T-helper 1 cell treated with Interleukin-12 subunit alpha and Interleukin-12 subunit beta and Interleukin-4 antibody, amounts not matched to agents 30 μg/mL and 1 μg/mL, for 36 hours (primary cell): ENCODE measurements around the gene VSTM2B.
"Not testable (repeated sequence)": the region's sequence is repeated elsewhere in the genome, so short reads cannot be mapped to it uniquely, and the experiment has no call there.

ENCODE experiments used
- H3K27ac Mint-ChIP-seq: one replicate; pipeline ENCODE4 v1.8.0; 2021; ENCODE audit warnings: mild to moderate bottlenecking, mixed read lengths
- H3K27me3 Mint-ChIP-seq: one replicate; pipeline ENCODE4 v1.8.0; 2021; ENCODE audit warnings: low read depth, mixed read lengths
- H3K36me3 Mint-ChIP-seq: one replicate; pipeline ENCODE4 v1.8.0; 2021; ENCODE audit warnings: low read depth, mixed read lengths
- H3K4me1 Mint-ChIP-seq: one replicate; pipeline ENCODE4 v1.8.0; 2021; ENCODE audit warnings: low read depth, mixed read lengths
- H3K4me3 Mint-ChIP-seq: one replicate; pipeline ENCODE4 v1.8.0; 2021; ENCODE audit warnings: mild to moderate bottlenecking, moderate library complexity, mixed read lengths
- H3K9me3 Mint-ChIP-seq: one replicate; pipeline ENCODE4 v1.8.0; 2021; ENCODE audit warnings: mixed read lengths

VSTM2B gene

DNA sequence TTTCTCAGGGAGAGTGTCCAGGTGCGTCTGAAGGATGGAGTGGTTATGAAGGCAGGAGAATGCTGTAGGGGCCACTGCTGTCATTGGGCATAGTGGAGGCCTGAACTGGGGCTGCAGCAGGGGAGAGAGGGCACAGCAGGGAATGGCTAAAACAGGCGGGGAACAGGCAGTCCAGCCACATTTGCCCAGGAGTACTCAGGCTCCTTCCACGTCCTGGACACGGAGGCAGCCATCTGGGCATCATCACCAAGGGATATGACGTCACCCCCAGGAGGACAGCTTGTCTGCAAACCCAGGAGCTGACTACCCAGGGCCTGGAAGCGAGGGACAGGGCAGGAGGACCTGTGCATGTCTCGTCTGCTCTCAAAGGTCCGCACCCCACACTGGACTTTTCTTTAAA lies 22.2 kb downstream of the VSTM2B start:
- H3K4me3 Mint-ChIP-seq: no peak overlapping the region
- H3K27me3 Mint-ChIP-seq: peaks cover 6% of the 10 kb centered on the region
- no peak overlapping the region for H3K27ac Mint-ChIP-seq
- no peaks in the 10 kb centered on the region for H3K36me3 Mint-ChIP-seq
- no peaks in the 10 kb centered on the region for H3K4me1 Mint-ChIP-seq
- peaks cover under 1% of the 10 kb centered on the region for H3K9me3 Mint-ChIP-seq

DNA sequence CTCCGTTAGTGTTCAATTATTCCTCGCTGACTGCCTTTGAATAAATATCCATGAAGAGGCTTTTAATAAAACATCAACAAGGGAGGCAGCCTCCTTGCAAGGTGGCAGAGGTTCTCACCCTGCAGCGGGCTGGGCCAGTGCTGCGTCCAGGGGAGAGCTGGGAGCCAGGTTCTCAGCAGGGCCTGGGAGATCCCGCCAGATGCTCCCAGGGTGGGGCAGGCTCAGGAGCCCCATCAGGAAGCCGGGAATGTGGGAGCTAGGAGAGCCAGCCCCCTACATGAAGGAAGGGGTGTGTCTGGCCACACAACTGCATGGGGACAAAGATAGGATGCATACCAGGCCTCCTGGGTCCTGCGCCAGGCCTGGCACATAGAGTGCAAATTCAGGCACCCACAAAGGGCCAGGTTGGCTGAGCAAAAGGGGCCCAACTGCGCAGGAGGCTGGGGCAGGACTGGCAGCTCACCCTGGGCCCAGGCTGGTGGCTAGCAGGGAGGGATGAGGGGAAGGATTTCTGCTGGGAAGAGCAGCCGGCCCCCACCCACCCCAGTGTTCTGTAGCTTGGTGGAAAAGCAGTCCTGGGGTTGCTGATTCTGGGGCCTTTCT lies 22.8 kb downstream of the VSTM2B start:
- Mint-ChIP-seq H3K27ac (no peak overlapping the region), H3K4me3 (no peak overlapping the region), H3K27me3 (peaks cover 6% of the 10 kb centered on the region), H3K36me3 (no peaks in the 10 kb centered on the region), H3K4me1 (no peaks in the 10 kb centered on the region), H3K9me3 (peaks cover 6% of the 10 kb centered on the region)

DNA sequence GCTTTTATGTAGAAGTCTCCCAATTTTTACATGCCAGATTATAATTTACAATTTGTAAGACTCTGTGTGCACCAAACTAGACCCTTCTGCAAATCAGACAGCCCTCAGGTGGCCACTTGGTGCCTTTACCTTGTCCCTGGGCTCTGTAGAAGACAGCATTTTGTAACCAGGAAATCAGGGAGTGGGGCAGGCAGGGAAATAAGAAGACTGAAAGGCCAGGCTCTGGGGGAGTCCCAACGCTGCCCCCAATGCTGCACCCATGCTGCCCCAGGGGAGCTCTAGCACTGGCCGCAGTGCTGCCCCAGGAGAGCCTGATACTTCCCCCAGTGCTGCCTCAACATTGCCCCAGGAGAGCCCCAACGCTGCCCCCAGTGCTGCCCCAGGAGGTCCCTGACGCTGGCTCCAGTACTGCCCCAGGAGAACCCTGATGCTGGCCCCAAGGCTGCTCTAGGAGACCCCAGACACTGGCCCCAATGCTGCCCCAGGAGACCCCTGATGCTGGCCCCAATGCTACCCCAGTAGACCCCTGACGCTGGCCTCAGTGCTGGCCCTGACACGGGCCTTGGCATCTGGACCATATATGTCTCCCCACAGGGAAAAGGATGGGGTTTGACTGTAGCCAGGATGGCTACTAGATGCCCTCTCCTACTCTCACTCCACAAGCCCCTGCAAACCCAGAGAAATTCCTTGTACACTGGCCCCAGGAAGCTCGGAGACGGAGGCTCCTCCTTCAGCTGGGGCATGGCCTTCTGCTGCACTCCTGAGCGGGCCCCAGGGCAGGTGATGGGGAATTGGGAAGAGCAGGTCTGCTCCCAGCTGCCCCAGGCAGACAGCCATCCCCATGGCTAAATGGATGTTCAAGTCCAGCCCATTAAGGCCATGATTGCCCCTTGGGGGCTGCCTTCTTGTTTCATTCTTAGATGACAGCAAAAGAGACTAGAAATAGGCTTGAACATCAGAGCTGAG lies 23.6 kb downstream of the VSTM2B start:
- Mint-ChIP-seq H3K4me3 (no peak overlapping the region), H3K4me1 (no peaks in the 10 kb centered on the region), H3K36me3 (no peaks in the 10 kb centered on the region), H3K27ac (no peak overlapping the region), H3K27me3 (peaks cover 7% of the 10 kb centered on the region), H3K9me3 (peaks cover 12% of the 10 kb centered on the region)

DNA sequence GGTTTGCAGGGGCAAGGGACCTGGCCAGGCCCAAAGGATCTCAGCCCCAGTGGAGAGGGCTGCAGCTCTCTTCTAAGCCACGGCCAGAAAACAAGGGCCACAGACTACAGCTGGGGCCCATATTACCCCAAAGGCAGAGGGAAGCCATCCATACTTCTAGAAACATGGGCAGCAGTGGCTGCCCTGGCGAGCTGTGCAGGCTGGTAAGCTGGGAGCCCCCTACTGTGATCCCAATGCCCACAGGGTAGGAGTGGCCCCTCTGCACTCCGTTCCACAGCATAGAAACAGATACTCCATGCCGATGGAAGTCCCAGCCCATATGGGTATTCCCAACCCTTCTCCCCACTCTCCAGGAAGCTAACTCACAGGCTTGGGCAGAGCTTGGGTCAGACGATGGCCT lies 25.1 kb downstream of the VSTM2B start:
- no peak overlapping the region for H3K4me3 Mint-ChIP-seq
- H3K9me3 Mint-ChIP-seq: peaks cover 25% of the 10 kb centered on the region
- H3K4me1 Mint-ChIP-seq: no peaks in the 10 kb centered on the region
- no peak overlapping the region for H3K27ac Mint-ChIP-seq
- H3K36me3 Mint-ChIP-seq: no peaks in the 10 kb centered on the region
- peaks cover 21% of the 10 kb centered on the region for H3K27me3 Mint-ChIP-seq

DNA sequence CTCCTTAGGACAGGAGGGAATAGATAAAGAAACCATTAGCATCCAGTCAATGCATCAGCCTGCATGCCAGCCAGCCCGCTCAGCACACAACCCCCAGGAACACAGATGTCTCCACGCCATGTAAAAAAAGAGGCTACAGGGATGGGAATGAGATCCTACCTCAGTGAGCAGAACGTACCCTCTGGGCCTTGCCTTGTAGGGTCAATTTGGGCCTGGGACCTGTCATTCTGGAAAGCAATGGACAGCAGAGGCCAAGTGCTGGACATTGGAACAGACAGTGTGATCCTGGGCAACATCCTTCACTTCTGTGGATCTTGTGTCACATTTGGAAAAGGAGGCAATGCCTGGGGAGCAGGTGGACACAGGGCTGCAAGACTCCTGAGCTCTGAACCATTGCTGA lies 26.0 kb downstream of the VSTM2B start:
- H3K4me1 Mint-ChIP-seq: no peaks in the 10 kb centered on the region
- no peaks in the 10 kb centered on the region for H3K36me3 Mint-ChIP-seq
- H3K27ac Mint-ChIP-seq: no peak overlapping the region
- peaks cover 27% of the 10 kb centered on the region for H3K27me3 Mint-ChIP-seq
- H3K9me3 Mint-ChIP-seq: peaks cover 25% of the 10 kb centered on the region
- H3K4me3 Mint-ChIP-seq: no peak overlapping the region

DNA sequence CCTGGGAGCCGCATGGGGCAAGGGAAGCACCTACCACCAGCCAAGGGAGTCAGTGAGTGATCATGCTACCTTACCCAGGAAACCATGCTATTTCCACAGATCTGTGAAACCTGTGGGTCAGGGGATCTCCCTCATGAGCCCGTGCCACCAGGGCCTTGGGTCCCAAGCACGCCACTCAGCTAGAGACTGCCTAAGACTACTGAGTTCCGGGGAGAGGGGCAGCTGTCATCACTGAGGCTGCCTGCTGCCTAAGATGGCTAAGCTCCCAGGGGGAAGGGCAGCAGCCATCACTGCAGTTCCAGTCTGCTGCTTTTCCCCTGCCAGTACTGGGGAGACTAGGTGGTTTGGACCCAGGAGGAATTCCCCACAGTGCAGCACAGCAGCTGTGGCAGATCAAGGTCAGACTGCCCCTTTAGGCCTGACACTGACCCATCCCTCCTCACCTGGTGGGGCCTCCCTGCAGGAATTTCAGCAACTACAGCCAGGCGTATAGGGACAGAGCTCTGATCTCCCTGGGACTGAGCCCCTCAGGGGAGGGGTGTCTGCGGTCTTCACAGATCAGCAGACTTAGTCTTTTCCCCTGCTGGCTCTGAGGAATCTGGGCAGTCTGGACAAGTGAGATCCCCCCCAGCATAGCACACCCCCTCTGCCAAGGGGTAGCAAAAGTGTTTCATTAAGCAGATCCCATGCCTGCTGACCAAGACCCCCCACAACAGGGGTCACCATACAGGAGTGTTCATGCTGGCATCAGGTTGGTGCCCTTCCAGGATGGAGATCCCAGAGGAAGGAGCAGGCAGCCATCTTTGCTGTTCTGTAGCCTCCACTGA lies 26.9 kb downstream of the VSTM2B start:
- Mint-ChIP-seq H3K27ac (no peak overlapping the region), H3K9me3 (peaks cover 25% of the 10 kb centered on the region), H3K4me3 (no peak overlapping the region), H3K27me3 (peaks cover 28% of the 10 kb centered on the region), H3K36me3 (no peaks in the 10 kb centered on the region), H3K4me1 (no peaks in the 10 kb centered on the region)

DNA sequence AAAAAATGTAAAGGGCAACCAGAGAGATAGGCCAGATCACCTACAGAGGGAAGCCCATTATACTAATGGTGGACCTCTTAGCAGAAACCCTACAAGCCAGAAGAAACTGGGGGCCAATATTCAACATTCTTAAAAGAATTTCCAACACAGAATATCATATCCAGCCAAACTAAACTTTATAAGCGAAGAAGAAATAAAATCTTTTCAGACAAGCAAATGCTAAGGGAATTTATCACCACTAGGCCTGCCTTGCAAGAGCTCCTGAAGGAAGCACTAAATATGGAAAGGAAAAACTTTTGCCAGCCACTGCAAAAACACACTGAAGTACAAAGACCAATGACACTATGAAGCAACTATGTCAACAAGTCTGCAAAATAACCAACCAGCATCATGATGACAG lies 28.4 kb downstream of the VSTM2B start:
- H3K4me3 Mint-ChIP-seq: no peak overlapping the region
- H3K27ac Mint-ChIP-seq: no peak overlapping the region
- H3K27me3 Mint-ChIP-seq: peaks cover 27% of the 10 kb centered on the region
- H3K4me1 Mint-ChIP-seq: no peaks in the 10 kb centered on the region
- peaks cover 34% of the 10 kb centered on the region for H3K9me3 Mint-ChIP-seq
- H3K36me3 Mint-ChIP-seq: no peaks in the 10 kb centered on the region

DNA sequence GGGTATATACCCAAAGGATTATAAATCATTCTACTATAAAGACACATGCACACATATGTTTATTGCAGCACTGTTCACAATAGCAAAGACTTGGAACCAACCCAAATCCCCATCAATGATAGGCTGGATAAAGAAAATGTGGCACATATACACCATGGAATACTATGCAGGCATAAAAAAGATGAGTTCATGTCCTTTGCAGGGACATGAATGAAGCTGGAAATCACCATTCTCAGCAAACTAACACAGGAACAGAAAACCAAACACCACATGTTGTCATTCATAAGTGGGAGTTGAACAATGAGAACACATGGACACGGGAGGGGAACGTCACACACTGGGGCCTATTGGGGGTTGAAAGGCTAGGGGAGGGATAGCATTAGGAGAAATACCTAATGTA lies 33.3 kb downstream of the VSTM2B start:
- H3K4me1 Mint-ChIP-seq, H3K36me3 Mint-ChIP-seq, H3K27ac Mint-ChIP-seq, H3K4me3 Mint-ChIP-seq: not testable (repeated sequence)
- H3K9me3 Mint-ChIP-seq: peaks cover 33% of the 10 kb centered on the region
- peaks cover 35% of the 10 kb centered on the region for H3K27me3 Mint-ChIP-seq

DNA sequence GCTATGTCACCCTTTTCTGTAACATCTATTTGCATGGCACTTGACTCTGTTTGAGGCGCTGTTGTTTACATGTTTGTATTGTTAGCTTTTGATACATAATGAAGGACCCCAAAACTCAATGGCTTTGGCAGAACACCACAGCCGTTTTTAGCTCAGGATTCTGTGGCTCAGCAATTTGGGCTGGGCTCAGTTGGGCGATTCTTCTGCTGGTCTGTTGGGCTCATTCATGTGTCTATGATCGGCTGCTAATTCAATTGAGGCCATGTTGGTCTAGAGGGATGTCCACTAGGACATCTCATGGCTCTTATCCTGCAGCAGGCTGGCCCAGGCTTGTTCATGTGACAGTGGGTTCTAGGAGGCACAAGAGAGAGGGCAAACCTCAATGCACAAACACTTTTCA lies 33.9 kb downstream of the VSTM2B start:
- peaks cover 2% of the 10 kb centered on the region for H3K4me1 Mint-ChIP-seq
- no peaks in the 10 kb centered on the region for H3K36me3 Mint-ChIP-seq
- peaks cover 30% of the 10 kb centered on the region for H3K27me3 Mint-ChIP-seq
- H3K9me3 Mint-ChIP-seq: peaks cover 29% of the 10 kb centered on the region
- H3K4me3 Mint-ChIP-seq: no peak overlapping the region
- no peak overlapping the region for H3K27ac Mint-ChIP-seq

DNA sequence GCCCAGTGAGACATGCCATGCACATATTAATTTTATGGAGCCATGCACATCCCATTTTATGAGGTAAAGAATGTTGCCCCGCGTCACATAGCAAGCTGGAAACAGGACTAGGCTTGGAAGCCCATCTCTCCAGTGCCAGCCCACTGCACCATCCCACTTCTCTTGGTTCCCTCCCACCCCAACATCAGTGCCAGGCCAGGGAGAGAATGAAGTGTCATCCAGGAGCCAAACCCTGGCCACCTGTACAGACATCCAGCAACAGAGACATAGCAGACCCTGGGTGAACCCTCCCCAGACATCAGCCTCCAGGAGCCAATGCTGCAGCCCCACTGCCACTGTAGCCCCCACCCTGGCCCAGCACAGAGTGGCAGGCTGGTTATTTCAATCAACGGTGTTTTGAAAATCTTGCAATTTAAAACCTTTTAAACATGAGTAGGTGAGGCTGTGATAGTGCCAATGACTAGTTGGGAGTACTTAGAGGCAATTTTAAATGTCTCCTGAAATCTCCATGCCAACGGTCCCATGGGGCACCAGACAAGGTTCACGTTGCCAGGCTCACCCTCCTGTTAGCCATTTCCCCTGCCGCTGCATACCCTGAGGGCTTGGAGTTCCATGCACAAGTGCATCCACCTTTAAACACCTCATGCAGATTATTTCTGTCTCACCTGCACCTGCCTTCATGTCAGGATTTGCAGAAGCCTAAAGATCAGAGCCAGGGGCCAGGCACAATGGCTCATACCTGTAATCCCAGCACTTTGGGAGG lies 34.7 kb downstream of the VSTM2B start:
- H3K27ac Mint-ChIP-seq: no peak overlapping the region
- H3K4me1 Mint-ChIP-seq: peaks cover 5% of the 10 kb centered on the region
- H3K9me3 Mint-ChIP-seq: peaks cover 21% of the 10 kb centered on the region
- no peak overlapping the region for H3K4me3 Mint-ChIP-seq
- no peaks in the 10 kb centered on the region for H3K36me3 Mint-ChIP-seq
- peaks cover 27% of the 10 kb centered on the region for H3K27me3 Mint-ChIP-seq

DNA sequence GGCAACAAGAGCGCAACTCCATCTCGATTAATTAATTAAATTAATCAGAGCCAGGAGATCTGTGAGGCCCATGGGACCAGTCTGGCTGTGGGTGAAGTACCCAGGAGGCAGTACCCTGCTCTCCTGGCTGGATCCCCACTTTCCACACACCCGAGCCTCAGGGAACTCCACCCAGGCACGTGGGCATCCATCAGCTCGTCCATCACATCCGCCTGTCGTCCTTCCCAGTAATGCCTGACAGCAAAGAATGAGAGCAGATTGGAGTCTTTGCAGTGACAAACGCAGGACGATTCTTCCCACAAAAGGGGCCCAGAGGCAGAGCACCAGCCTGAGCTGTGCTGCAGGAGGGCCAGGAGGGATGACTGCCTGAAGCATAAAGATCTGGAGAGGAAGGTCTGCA lies 35.8 kb downstream of the VSTM2B start:
- H3K4me1 Mint-ChIP-seq: peaks cover 5% of the 10 kb centered on the region
- no peak overlapping the region for H3K27ac Mint-ChIP-seq
- peaks cover 19% of the 10 kb centered on the region for H3K9me3 Mint-ChIP-seq
- peaks cover 19% of the 10 kb centered on the region for H3K27me3 Mint-ChIP-seq
- no peaks in the 10 kb centered on the region for H3K36me3 Mint-ChIP-seq
- H3K4me3 Mint-ChIP-seq: no peak overlapping the region

DNA sequence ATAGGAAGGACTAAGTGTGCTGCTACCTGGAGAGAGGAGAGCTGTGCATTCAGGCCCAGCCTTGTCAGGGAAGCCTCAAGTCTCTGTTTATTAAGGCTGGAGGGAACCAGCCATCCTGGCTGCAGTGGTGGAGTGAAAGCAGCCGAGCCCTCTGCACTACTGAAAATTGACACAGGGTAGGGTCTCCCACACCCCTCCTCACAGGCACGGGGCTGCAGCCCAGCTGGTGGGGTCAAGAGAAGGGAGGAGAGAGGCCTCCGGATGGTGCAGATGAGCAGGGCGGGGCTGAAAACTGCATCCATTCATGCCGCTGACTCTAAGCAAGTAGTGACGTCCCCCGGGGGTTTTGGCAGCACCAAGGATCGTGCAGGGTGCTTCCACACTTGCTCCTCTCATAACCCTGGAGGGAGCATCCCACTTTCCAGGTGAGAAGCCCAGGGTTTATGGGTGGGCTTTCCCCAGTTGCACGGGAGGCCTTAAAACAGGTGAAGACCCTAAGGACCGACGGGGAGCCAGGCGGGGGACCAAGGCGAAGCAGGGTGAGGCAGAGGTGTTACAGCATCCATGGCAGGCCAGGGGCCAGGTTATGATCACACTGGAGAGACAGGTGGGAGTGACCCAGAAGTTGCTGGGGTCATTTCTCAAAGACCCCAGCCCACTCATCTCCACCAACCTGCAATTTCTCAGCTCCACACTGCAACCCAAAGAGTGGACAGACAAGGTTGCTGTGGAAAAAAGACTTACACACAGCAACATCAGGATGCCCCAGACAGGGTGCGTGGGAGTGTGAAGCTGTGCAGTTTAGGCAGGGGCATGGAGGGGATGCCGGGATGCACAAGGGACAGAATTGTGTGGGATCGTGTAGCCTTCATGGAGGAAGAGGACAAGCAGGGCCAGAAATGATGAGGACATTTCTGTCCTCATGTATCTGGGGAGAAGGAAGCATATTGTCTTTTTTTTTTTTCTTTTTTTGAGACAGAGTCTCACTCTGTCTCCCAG lies 36.8 kb downstream of the VSTM2B start:
- Mint-ChIP-seq H3K27me3 (peaks cover 11% of the 10 kb centered on the region), H3K36me3 (no peaks in the 10 kb centered on the region), H3K9me3 (peaks cover 19% of the 10 kb centered on the region), H3K27ac (no peak overlapping the region), H3K4me3 (no peak overlapping the region), H3K4me1 (peaks cover 5% of the 10 kb centered on the region)

DNA sequence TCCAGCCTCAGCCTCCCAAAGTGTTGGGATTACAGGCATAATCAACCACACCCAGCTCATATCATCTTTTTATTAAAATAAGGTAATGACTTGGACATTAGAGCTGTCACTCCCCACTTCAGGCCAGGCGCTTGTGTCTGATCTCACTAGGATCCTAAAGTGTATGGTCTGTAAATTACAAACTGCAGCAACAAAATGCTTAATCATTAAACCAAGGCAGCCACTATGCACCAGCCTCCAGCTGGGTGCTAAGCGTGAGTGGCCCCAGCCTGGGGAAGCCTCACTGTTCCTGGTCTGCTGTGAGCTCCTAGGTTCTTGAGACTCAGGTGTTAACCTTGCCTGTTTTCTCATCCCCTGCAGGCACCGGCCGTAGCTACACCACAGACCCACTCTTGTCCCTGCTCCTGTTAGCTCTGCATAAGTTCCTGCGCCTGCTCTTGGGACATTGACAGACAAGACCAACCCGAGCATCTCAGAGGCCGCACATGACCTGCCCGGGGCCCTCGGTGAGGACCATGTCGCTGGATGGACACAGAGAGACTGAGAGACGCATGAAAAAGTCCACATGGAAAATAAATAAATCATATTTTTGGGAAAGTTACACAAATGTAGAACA lies 37.8 kb downstream of the VSTM2B start:
- no peaks in the 10 kb centered on the region for H3K36me3 Mint-ChIP-seq
- H3K27ac Mint-ChIP-seq: no peak overlapping the region
- H3K27me3 Mint-ChIP-seq: peaks cover 11% of the 10 kb centered on the region
- H3K4me3 Mint-ChIP-seq: no peak overlapping the region
- peaks cover 13% of the 10 kb centered on the region for H3K9me3 Mint-ChIP-seq
- H3K4me1 Mint-ChIP-seq: peaks cover 5% of the 10 kb centered on the region
